ENCODE results near the gene PNPLA5.
"Not testable (repeated sequence)": the region's sequence is repeated elsewhere in the genome, so short reads cannot be mapped to it uniquely, and the experiment has no call there.

PNPLA5 gene

GRCh38 chr22:43881091-43882061, 10.4 kb downstream of the PNPLA5 start:
- no peak for DNase-seq (ENCODE audit: low spot score)
- no peak for FAIRE-seq

- DNase-seq (ENCODE audit: low spot score): no peak
- FAIRE-seq: no peak
These were observed 11.2 kb downstream of the PNPLA5 start for GRCh38 chr22:43880541-43880991.

GRCh38 chr22:43879901-43880540, 11.8 kb downstream of the PNPLA5 start:
- DNase-seq (ENCODE audit: low spot score) (no peak), FAIRE-seq (no peak)

- FAIRE-seq (no peak), DNase-seq (ENCODE audit: low spot score) (no peak)
These were observed 12.8 kb downstream of the PNPLA5 start for GRCh38 chr22:43878831-43879550.

- DNase-seq (ENCODE audit: low spot score): no peak
These were observed 13.6 kb downstream of the PNPLA5 start for GRCh38 chr22:43878079-43878795.

GRCh38 chr22:43876866-43877509, 14.8 kb downstream of the PNPLA5 start:
- no peak for DNase-seq (ENCODE audit: low spot score)
- FAIRE-seq: no peak

More at GRCh38 chr22:43878079-43878795, 13.6 kb downstream of the PNPLA5 start:
- FAIRE-seq: no peak

GRCh38 chr22:43869799-43870198, 22.0 kb downstream of the PNPLA5 start:
- DNase-seq (ENCODE audit: low spot score): no peak
- no peak for FAIRE-seq

GRCh38 chr22:43869001-43869400, 22.8 kb downstream of the PNPLA5 start:
- DNase-seq (ENCODE audit: low spot score); FAIRE-seq: not testable (repeated sequence)

GRCh38 chr22:43867839-43868635, 23.8 kb downstream of the PNPLA5 start:
- DNase-seq (ENCODE audit: low spot score) (peak; percentile 5), FAIRE-seq (no peak)

- DNase-seq (ENCODE audit: low spot score) (no peak), FAIRE-seq (no peak)
These were observed 29.0 kb downstream of the PNPLA5 start for GRCh38 chr22:43862882-43863202.

- DNase-seq (ENCODE audit: low spot score): no peak
- FAIRE-seq: no peak
These were observed 29.5 kb downstream of the PNPLA5 start, which contains the start of gene SULT4A1 for GRCh38 chr22:43862074-43862881. TSS of gene SULT4A1 (minus strand) at chr22:43862513. CDS start at chr22:43862382, 131 bp downstream.

- DNase-seq (ENCODE audit: low spot score) (no peak), FAIRE-seq (no peak)
These were observed 30.3 kb downstream of the PNPLA5 start for GRCh38 chr22:43861529-43861928.

- FAIRE-seq (no peak), DNase-seq (ENCODE audit: low spot score) (no peak)
These were observed 31.0 kb downstream of the PNPLA5 start for GRCh38 chr22:43860831-43861230.

- FAIRE-seq (no peak), DNase-seq (ENCODE audit: low spot score) (no peak)
These were observed 31.7 kb downstream of the PNPLA5 start for GRCh38 chr22:43860126-43860525.

- FAIRE-seq: no peak
These were observed 32.2 kb downstream of the PNPLA5 start for GRCh38 chr22:43859621-43860020.

GRCh38 chr22:43859176-43859575, 32.6 kb downstream of the PNPLA5 start:
- FAIRE-seq: no peak
- no peak for DNase-seq (ENCODE audit: low spot score)

More at GRCh38 chr22:43859621-43860020, 32.2 kb downstream of the PNPLA5 start:
- no peak for DNase-seq (ENCODE audit: low spot score)

- FAIRE-seq: no peak
- no peak for DNase-seq (ENCODE audit: low spot score)
These were observed 33.5 kb downstream of the PNPLA5 start for GRCh38 chr22:43858156-43858895.

GRCh38 chr22:43857367-43857766, 34.4 kb downstream of the PNPLA5 start:
- FAIRE-seq (no peak), DNase-seq (ENCODE audit: low spot score) (no peak)
